ENCODE results near the gene PHACTR3. TPM values are rescaled to one million over a fixed set of nuclear protein-coding genes. Genes with fewer than 3 reads are reported as not detected.

PHACTR3 gene
- total RNA-seq, 1 donor from 2014 or later, result 1.4 TPM

- Histone ChIP-seq H3K79me2 (ENCODE audit: low read depth) (no peaks in the 10 kb centered on the region), H3F3A (ENCODE audit: low read depth) (no peaks in the 10 kb centered on the region), H3K4me3 (no peak overlapping the region), H2AFZ (replicated peaks) (no peak overlapping the region), H3K4me1 (no peaks in the 10 kb centered on the region), H4K20me1 (ENCODE audit: low read depth) (peaks cover 3% of the 10 kb centered on the region), H3K27ac (no peak overlapping the region), H3K36me3 (no peaks in the 10 kb centered on the region), H3K4me2 (no peak overlapping the region), H3K27me3 (peaks cover 100% of the 10 kb centered on the region), H3K9ac (no peak overlapping the region), H3K9me3 (ENCODE audit: low read depth) (no peaks in the 10 kb centered on the region)
- H3K4me3 Mint-ChIP-seq, result no peak overlapping the region
- no peaks in the 10 kb centered on the region for H3K9me3 Mint-ChIP-seq
- peaks cover 3% of the 10 kb centered on the region for H3K4me1 Mint-ChIP-seq
- DNase-seq (ENCODE audit: low spot score), result no peak
- H3K27ac Mint-ChIP-seq, result no peak overlapping the region
- H3K36me3 Mint-ChIP-seq, result no peaks in the 10 kb centered on the region
- TF ChIP-seq CTCF (IDR thresholded peaks at IDR 0.05) (no peak), EZH2phosphoT487 (IDR thresholded peaks at IDR 0.05) (no peak), EZH2 (IDR thresholded peaks at IDR 0.05) (no peak)
- peaks cover 22% of the 10 kb centered on the region for H3K27me3 Mint-ChIP-seq (ENCODE audit: insufficient read depth, low read depth)
Observed at GRCh38 chr20:59597240-59597639, 7.1 kb upstream of the PHACTR3 start.

- Histone ChIP-seq H2AFZ (replicated peaks) (no peak overlapping the region), H3K4me3 (no peak overlapping the region), H4K20me1 (ENCODE audit: low read depth) (peaks cover 3% of the 10 kb centered on the region), H3K9ac (no peak overlapping the region), H3K79me2 (ENCODE audit: low read depth) (no peaks in the 10 kb centered on the region), H3K27ac (no peak overlapping the region), H3K9me3 (ENCODE audit: low read depth) (no peaks in the 10 kb centered on the region), H3K36me3 (no peaks in the 10 kb centered on the region), H3K27me3 (peaks cover 100% of the 10 kb centered on the region), H3K4me1 (no peaks in the 10 kb centered on the region), H3F3A (ENCODE audit: low read depth) (no peaks in the 10 kb centered on the region), H3K4me2 (no peak overlapping the region)
- Mint-ChIP-seq H3K9me3 (no peaks in the 10 kb centered on the region), H3K27me3 (ENCODE audit: insufficient read depth, low read depth) (peaks cover 30% of the 10 kb centered on the region), H3K4me1 (peaks cover 3% of the 10 kb centered on the region), H3K27ac (no peak overlapping the region), H3K36me3 (no peaks in the 10 kb centered on the region), H3K4me3 (no peak overlapping the region)
- peak; percentile 52 for DNase-seq (ENCODE audit: low spot score)
- TF ChIP-seq EZH2 (IDR thresholded peaks at IDR 0.05) (no peak), CTCF (IDR thresholded peaks at IDR 0.05) (peak; percentile 86)
Observed at GRCh38 chr20:59598625-59599310, 5.6 kb upstream of the PHACTR3 start.

- Histone ChIP-seq H3K79me2 (ENCODE audit: low read depth) (no peaks in the 10 kb centered on the region), H3K4me1 (no peaks in the 10 kb centered on the region), H3K4me3 (no peak overlapping the region), H3K27ac (no peak overlapping the region), H4K20me1 (ENCODE audit: low read depth) (peaks cover 3% of the 10 kb centered on the region), H3F3A (ENCODE audit: low read depth) (no peaks in the 10 kb centered on the region), H3K9ac (no peak overlapping the region), H2AFZ (replicated peaks) (no peak overlapping the region), H3K36me3 (no peaks in the 10 kb centered on the region), H3K4me2 (no peak overlapping the region), H3K27me3 (peaks cover 100% of the 10 kb centered on the region), H3K9me3 (ENCODE audit: low read depth) (no peaks in the 10 kb centered on the region)
- H3K4me1 Mint-ChIP-seq, result peaks cover 3% of the 10 kb centered on the region
- no peaks in the 10 kb centered on the region for H3K36me3 Mint-ChIP-seq
- no peak for DNase-seq (ENCODE audit: low spot score)
- H3K27me3 Mint-ChIP-seq (ENCODE audit: insufficient read depth, low read depth), result peaks cover 30% of the 10 kb centered on the region
- H3K27ac Mint-ChIP-seq, result no peak overlapping the region
- TF ChIP-seq EZH2phosphoT487 (IDR thresholded peaks at IDR 0.05) (no peak), CTCF (IDR thresholded peaks at IDR 0.05) (no peak), EZH2 (IDR thresholded peaks at IDR 0.05) (no peak)
- no peaks in the 10 kb centered on the region for H3K9me3 Mint-ChIP-seq
- no peak overlapping the region for H3K4me3 Mint-ChIP-seq
Observed at GRCh38 chr20:59599941-59600340, 4.4 kb upstream of the PHACTR3 start.

All from neural progenitor cell (in vitro differentiated cells).